IMR-90 (cell line): ENCODE results near the gene CDK11B.

Source experiments
- BHLHE40 ChIP-seq: fragments of 150-350 bp; IDR thresholded peaks from 2 replicates; pipeline ENCODE4 v1.6.1; 2016; ENCODE audit warnings: mild to moderate bottlenecking, low read depth, low read length
- CEBPB ChIP-seq: IDR thresholded peaks from 2 replicates; pipeline ENCODE4 v1.6.1; 2012; ENCODE audit warnings: low read depth, low read length, improper control_type of control experiment
- CHD1 ChIP-seq: IDR thresholded peaks from 2 replicates; pipeline ENCODE4 v1.6.1; 2012; ENCODE audit warnings: low read depth, low read length, improper control_type of control experiment
- CTCF ChIP-seq: conservative IDR thresholded peaks from 2 replicates; pipeline ENCODE4 v1.5.1; 2012; ENCODE audit warnings: mild to moderate bottlenecking, low read depth, low read length, improper control_type of control experiment
- FOS ChIP-seq: fragments of 150-350 bp; IDR thresholded peaks from 2 replicates; pipeline ENCODE4 v1.6.1; 2016; ENCODE audit warnings: low read depth, low read length
- MAFK ChIP-seq: IDR thresholded peaks from 2 replicates; pipeline ENCODE4 v1.6.1; 2012; ENCODE audit warnings: low read depth, low read length, improper control_type of control experiment
- MXI1 ChIP-seq: IDR thresholded peaks from 2 replicates; pipeline ENCODE4 v1.6.1; 2012; ENCODE audit warnings: low read depth, mild to moderate bottlenecking, low read length, moderate library complexity, borderline replicate concordance
- NFE2L2 ChIP-seq: fragments of 150-350 bp; IDR thresholded peaks from 2 replicates; pipeline ENCODE4 v1.6.1; 2016; ENCODE audit warnings: low read depth, mild to moderate bottlenecking, low read length
- POLR2A ChIP-seq: IDR thresholded peaks from 2 replicates; pipeline ENCODE4 v1.6.1; 2012; ENCODE audit warnings: mild to moderate bottlenecking, low read depth, low read length
- RAD21 ChIP-seq: IDR thresholded peaks from 2 replicates; pipeline ENCODE4 v1.6.1; 2012; ENCODE audit warnings: low read length, improper control_type of control experiment
- RCOR1 ChIP-seq: IDR thresholded peaks from 2 replicates; pipeline ENCODE4 v1.6.1; 2012; ENCODE audit warnings: mild to moderate bottlenecking, low read length, improper control_type of control experiment; ENCODE audit not compliant: insufficient replicate concordance
- RFX5 ChIP-seq: IDR thresholded peaks from 2 replicates; pipeline ENCODE4 v1.8.0; 2012; ENCODE audit warnings: low read depth, mild to moderate bottlenecking, low read length, moderate library complexity
- SMC3 ChIP-seq: fragments of 150-350 bp; IDR thresholded peaks from 2 replicates; pipeline ENCODE4 v1.6.1; 2016; ENCODE audit warnings: low read depth, mild to moderate bottlenecking, antibody characterized with exemption, low read length, moderate library complexity
- TF ChIP-seq, protein P1 (sequence below): fragments of 150-350 bp; IDR thresholded peaks from 2 replicates; pipeline ENCODE4 v1.6.1; 2017; ENCODE audit warnings: mild to moderate bottlenecking, antibody characterized with exemption, low read length, low read depth

DNA sequence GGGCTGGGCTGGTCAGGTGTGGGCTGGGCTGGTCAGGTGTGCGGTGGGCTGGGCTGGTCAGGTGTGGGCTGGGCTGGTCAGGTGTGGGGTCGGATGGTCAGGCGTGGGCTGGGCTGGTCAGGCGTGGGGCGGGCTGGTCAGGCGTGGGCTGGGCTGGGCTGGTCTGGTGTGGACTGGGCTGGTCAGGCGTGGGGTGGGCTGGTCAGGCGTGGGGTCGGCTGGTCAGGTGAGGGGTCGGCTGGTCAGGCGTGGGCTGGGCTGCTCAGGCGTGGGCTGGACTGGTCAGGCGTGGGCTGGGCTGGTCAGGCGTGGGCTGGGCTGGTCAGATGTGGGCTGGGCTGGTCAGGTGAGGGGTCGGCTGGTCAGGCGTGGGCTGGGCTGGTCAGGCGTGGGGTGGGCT lies 53.1 kb downstream of the CDK11B start:
- no peak for TF ChIP-seq CTCF
- no peak for TF ChIP-seq CEBPB
- TF ChIP-seq FOS, result no peak
- no peak for TF ChIP-seq MXI1
- no peak for TF ChIP-seq POLR2A
- TF ChIP-seq MAFK, result no peak
- no peak for TF ChIP-seq SMC3
- no peak for TF ChIP-seq RFX5
- TF ChIP-seq BHLHE40, result no peak
- TF ChIP-seq RAD21, result no peak
- no peak for TF ChIP-seq RCOR1
- TF ChIP-seq, protein P1, sequence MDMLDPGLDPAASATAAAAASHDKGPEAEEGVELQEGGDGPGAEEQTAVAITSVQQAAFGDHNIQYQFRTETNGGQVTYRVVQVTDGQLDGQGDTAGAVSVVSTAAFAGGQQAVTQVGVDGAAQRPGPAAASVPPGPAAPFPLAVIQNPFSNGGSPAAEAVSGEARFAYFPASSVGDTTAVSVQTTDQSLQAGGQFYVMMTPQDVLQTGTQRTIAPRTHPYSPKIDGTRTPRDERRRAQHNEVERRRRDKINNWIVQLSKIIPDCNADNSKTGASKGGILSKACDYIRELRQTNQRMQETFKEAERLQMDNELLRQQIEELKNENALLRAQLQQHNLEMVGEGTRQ, result no peak
- no peak for TF ChIP-seq NFE2L2
- no peak for TF ChIP-seq CHD1
